HG03521 (cell line): ENCODE results near the gene EDA.
"Not testable (repeated sequence)": the region's sequence is repeated elsewhere in the genome, so short reads cannot be mapped to it uniquely, and the experiment has no call there.

Source experiments
- ATAC-seq: cut with Tn5 transposase; IDR thresholded peaks from one replicate; pipeline ENCODE4 v1.9.1; 2021; ENCODE audit warnings: mild to moderate bottlenecking, moderate library complexity; ENCODE audit not compliant: unreplicated experiment

Gene EDA

GRCh38 chrX:69741721-69742120 lies 125.8 kb downstream of the EDA start:
- ATAC-seq, result no peak

DNA sequence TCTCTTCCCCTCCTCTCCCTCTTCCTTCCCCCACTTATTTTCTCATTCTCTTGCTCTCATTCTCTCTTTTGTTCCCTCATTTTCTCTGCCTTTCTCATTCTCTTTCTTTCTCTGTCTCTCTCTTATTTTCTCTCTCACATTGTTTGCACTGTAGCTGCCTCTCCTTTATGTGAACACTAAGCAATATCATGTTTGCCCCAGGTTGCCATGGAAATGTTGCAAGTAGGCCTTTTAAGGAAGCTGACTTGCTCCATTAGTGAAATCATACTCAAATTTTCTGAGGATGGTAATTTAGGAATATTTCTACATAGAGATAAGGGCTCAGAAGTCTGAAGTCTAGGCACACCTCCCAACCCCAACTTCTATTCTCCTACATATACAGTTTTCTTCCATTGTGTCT lies 130.1 kb downstream of the EDA start:
- no peak for ATAC-seq

- ATAC-seq, result no peak
These were observed 132.1 kb downstream of the EDA start for GRCh38 chrX:69748055-69748454.

- ATAC-seq, result no peak
These were observed 144.2 kb downstream of the EDA start for GRCh38 chrX:69759921-69760625.

- no peak for ATAC-seq
These were observed 145.7 kb downstream of the EDA start for GRCh38 chrX:69761633-69762032.

DNA sequence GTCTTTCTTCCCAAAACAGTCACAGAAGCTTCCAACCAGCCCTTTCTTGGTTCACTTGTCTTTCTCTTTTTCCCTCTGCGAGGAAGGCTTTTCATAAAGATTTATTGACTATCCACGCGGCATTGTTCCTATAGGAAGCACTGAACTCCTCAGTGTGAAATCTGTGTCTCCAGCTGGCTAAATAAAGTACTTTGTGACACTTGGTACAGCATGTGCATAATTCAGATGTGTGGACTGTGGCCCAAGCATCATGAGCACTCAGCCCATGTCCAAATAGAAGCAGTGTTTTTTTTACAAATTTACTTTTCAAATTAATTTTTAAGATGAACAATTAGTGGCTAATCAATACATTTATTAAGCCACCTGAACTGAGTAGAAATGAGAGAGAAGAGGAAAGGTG lies 146.4 kb downstream of the EDA start:
- ATAC-seq, result no peak

- ATAC-seq, result no peak
These were observed 177.5 kb downstream of the EDA start for GRCh38 chrX:69793260-69793935.

- ATAC-seq, result no peak
These were observed 179.8 kb downstream of the EDA start for GRCh38 chrX:69795702-69796101.

DNA sequence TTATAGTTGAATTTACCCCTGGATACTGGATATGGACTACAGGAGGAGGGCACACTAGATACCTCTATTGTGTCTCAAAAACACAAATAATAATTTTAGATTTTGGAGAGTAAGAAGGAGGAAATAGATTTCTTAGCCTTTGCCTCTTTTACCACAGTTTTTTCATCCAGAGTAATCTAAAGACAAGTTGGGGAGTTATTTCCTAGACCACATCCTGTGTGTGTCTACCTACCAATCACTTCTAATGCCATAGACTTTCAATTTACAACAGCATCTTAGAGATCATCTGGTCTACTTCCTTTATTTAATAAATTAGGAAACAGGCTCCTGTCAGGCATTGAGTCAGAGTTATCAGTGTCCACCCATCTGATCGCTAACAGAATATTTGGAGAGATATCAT lies 191.5 kb downstream of the EDA start:
- ATAC-seq, result no peak

DNA sequence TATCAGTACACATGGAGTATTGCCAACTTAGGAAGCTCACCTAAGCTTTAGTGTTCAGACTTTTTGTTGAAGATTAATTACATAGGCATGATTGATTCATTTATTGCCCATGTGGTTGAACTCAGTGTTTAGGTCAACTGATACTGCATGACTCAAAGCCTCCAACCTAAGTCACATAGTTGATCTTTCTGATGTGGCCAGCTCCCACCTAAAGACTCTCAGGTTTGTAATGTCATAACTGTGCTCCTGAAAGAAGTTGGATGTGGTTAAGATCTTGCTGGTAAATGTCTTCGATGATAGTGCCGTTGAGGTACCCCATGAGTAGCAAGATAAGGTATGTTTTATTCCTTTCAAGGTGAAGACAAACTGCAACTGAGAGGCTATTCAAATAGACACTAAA lies 192.5 kb downstream of the EDA start:
- ATAC-seq, result no peak

DNA sequence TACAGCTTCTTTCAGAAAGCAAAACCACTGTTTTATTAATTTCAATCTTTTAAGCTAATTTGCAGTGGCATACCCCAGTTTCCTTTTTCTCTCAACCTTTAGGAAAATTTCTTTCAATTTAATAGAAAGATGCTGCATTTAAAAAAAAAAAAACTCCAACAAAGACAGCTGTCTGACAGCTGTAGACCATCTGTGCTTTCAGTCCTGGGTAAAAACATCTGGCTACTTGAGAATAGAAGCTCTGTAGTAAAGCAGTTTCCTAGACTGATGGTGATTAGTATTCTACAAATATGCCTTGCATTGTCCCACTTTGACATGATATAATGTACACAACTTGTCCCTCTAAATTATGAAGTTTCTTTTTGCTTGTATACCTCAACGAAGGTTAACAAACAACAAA lies 197.8 kb downstream of the EDA start:
- ATAC-seq, result no peak

GRCh38 chrX:69815063-69815462 lies 199.2 kb downstream of the EDA start:
- no peak for ATAC-seq

DNA sequence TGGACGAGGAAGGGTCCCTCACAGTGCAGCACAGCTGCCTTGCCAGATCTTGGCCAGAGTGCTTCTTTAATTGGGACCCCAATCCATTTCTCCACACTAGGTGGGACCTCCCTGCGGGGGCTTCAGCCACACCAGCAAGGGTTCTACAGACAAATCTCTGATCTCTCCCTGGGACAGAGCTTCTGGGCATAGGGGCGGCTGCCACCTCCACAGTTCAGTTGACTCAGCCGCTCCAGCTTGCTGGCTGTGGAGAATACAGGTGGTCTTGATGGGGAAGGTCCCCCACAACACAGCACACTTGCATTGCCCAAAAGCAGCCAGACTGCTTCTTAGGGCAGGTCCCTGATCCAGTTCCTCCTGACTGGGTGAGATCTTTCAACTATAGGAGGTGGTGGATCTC lies 199.6 kb downstream of the EDA start:
- no peak for ATAC-seq

- no peak for ATAC-seq
These were observed 228.7 kb downstream of the EDA start for GRCh38 chrX:69844636-69845035.

GRCh38 chrX:69859999-69860398 lies 244.1 kb downstream of the EDA start:
- ATAC-seq, result not testable (repeated sequence)

DNA sequence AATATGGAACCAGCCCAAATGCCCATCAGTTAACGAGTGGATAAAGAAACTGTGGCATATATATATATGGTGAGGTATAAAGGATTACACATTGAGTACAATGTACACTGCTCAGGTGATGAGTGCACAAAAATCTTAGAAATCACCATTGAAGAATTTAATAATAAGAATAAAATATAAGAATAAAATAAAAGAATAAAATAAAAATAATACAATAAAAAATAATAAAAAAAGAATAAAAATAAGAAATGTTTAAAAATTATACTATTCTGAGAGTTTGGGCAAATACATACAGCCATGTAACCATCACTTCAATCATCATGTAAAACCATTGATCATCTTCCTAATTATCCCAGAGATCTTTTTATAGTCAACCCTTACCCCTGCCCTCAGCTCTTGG lies 260.3 kb downstream of the EDA start:
- no peak for ATAC-seq

GRCh38 chrX:69884210-69884609 lies 268.3 kb downstream of the EDA start:
- ATAC-seq, result no peak

DNA sequence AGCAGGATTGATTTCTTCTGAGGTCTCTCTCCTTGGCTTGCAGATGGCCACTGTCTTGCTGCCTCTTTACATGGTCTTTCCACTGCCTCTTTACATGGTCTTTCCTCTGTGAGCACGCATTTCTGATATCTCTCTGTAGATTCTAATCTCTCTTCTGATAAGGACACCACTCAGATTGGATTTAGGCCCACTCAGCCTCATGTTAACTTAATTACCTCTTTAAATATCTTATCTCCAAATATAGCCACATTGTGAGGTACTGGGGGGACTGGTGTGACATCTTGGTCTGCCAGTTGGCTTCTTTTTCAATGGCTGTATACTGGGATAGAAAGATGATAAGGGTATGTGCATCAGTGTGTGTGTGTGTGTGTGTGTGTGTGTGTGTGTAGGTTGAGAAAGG lies 280.1 kb downstream of the EDA start:
- no peak for ATAC-seq

- no peak for ATAC-seq
These were observed 284.6 kb downstream of the EDA start for GRCh38 chrX:69900491-69900890.

DNA sequence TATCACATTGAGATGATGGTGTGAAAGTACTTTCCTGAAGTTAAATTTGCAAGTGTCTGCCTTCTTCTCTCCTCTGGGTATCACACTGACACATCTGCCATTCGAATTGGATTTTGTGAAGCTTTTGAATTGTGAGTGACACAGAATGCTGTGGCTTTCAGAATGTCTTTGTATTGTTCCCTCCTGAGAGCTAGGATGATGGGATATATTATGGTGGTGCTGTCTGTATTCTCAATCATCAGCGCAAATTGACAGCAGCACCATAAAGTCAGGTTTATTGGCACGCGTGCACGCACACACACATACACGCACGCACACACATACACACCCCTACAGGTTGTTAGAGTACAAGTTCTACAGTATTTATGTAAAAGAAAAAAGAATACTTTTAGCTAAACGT lies 290.5 kb downstream of the EDA start:
- ATAC-seq, result no peak

- no peak for ATAC-seq
These were observed 298.9 kb downstream of the EDA start for GRCh38 chrX:69914781-69915180.

DNA sequence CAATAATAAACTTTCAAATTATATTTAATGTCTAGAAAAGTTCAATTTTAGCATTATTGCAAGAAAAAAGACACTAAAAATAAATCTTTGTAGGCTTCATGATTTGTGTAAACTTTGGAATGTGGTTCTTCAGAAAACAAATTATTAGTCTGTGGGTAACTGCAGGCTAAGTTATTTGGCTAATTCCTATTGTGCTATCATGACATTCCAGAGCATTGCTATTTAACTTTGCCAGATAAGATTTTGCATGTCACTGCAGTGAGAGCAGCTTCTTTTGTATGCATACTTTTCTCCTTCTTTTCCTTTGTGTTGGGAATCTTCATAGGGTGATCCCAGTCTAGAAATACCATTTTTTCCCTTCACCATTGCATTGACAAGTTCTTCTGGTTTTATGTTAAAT lies 303.8 kb downstream of the EDA start:
- ATAC-seq, result no peak

GRCh38 chrX:69932323-69932722 lies 316.4 kb downstream of the EDA start:
- ATAC-seq, result no peak
